ENCODE measurements around the gene FAM89B. TPM values are rescaled to one million over a fixed set of nuclear protein-coding genes. Genes with fewer than 3 reads are reported as not detected.

FAM89B gene
- polyA plus RNA-seq, 3 donors = 51.3 to 139 (median 70.8) TPM

- Mint-ChIP-seq H3K4me3 (peak overlapping the region in 1 of 2 donors; percentile 39), H3K27ac (peak overlapping the region in 5 of 7 donors; percentile 93 to 96 (median 94)), H3K36me3 (peaks cover 55 to 66% of the 10 kb centered on the region in 2 donors), H3K9me3 (peaks cover 0 to 2% (median 0%) of the 10 kb centered on the region in 7 donors), H3K4me1 (peaks cover 52% of the 10 kb centered on the region), H3K27me3 (ENCODE audit: low read depth in 3 of 3) (peaks cover 0 to 2% (median 0%) of the 10 kb centered on the region in 3 donors)
- Histone ChIP-seq H3K4me2 (replicated peaks; ENCODE audit: extremely low read depth, low read length, poor library complexity, severe bottlenecking) (peak overlapping the region; percentile 97), H3K79me2 (ENCODE audit: insufficient read depth, low read length) (peaks cover 96% of the 10 kb centered on the region), H3K27me3 (ENCODE audit: control insufficient read depth in 2 of 2, insufficient read depth in 2 of 2, low read length in 2 of 2) (no peaks in the 10 kb centered on the region), H3K9ac (ENCODE audit: insufficient read depth, low read length, poor library complexity, severe bottlenecking) (peak overlapping the region; percentile 80), H3K4me3 (replicated peaks in 1 of 3; ENCODE audit: low read depth in 2 of 3, low read length in 3 of 3) (peak overlapping the region in 1 of 3 experiments; percentile 100), H3K9me3 (replicated peaks in 1 of 2; ENCODE audit: control insufficient read depth in 1 of 2, insufficient read depth in 1 of 2, low read length in 2 of 2) (no peaks in the 10 kb centered on the region), H2AFZ (ENCODE audit: insufficient read depth, low read depth, low read length, poor library complexity, severe bottlenecking) (no peak overlapping the region), H3K4me1 (ENCODE audit: control insufficient read depth in 1 of 2, insufficient read depth in 2 of 2, low read length in 2 of 2) (peaks cover 36 to 65% of the 10 kb centered on the region in 2 donors), H4K20me1 (ENCODE audit: insufficient read depth, low read length) (peaks cover 89% of the 10 kb centered on the region), H3K36me3 (replicated peaks in 1 of 2; ENCODE audit: control insufficient read depth in 1 of 2, insufficient read depth in 2 of 2, low read length in 2 of 2) (peaks cover 62 to 63% of the 10 kb centered on the region in 2 donors), H3K27ac (ENCODE audit: low read depth in 1 of 2, low read length in 2 of 2) (peak overlapping the region; percentile 82 to 93)
- TF ChIP-seq, protein P1, sequence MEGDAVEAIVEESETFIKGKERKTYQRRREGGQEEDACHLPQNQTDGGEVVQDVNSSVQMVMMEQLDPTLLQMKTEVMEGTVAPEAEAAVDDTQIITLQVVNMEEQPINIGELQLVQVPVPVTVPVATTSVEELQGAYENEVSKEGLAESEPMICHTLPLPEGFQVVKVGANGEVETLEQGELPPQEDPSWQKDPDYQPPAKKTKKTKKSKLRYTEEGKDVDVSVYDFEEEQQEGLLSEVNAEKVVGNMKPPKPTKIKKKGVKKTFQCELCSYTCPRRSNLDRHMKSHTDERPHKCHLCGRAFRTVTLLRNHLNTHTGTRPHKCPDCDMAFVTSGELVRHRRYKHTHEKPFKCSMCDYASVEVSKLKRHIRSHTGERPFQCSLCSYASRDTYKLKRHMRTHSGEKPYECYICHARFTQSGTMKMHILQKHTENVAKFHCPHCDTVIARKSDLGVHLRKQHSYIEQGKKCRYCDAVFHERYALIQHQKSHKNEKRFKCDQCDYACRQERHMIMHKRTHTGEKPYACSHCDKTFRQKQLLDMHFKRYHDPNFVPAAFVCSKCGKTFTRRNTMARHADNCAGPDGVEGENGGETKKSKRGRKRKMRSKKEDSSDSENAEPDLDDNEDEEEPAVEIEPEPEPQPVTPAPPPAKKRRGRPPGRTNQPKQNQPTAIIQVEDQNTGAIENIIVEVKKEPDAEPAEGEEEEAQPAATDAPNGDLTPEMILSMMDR (IDR thresholded peaks at IDR 0.05) = no peak
- intact Hi-C loops (cut with micrococcal nuclease) = loop anchor here (5.0 to 10.0 kb wide), 2 partner anchors 33 to 554 kb away; partner anchors contain the start of genes MAP3K11 (in 1 of the 2) and SNX15 (in 1 of the 2)
- 43% methylated on average over 3 of the region's 4 CpGs for WGBS (ENCODE audit: insufficient coverage)
- DNase-seq = peak in 2 of 3 donors; percentile 48 to 53
These were observed 7.0 kb downstream of the FAM89B start for GRCh38 chr11:65579291-65579690.

GRCh38 chr11:65580031-65580692 lies 7.8 kb downstream of the FAM89B start:
- no peak for DNase-seq
- intact Hi-C loops (cut with micrococcal nuclease) = no loop called here
- TF ChIP-seq, protein P1 (IDR thresholded peaks at IDR 0.05) = no peak
- H3K36me3 Mint-ChIP-seq = peaks cover 58 to 69% of the 10 kb centered on the region in 2 donors
- H4K20me1 ChIP-seq (ENCODE audit: insufficient read depth, low read length) = peaks cover 91% of the 10 kb centered on the region
- no peaks in the 10 kb centered on the region for H3K9me3 ChIP-seq (replicated peaks in 1 of 2; ENCODE audit: control insufficient read depth in 1 of 2, insufficient read depth in 1 of 2, low read length in 2 of 2)
- WGBS (ENCODE audit: insufficient coverage) = over 99% methylated on average over 15 of the region's 19 CpGs
- peaks cover 49% of the 10 kb centered on the region for H3K4me1 Mint-ChIP-seq
- H3K36me3 ChIP-seq (replicated peaks in 1 of 2; ENCODE audit: control insufficient read depth in 1 of 2, insufficient read depth in 2 of 2, low read length in 2 of 2) = peaks cover 67 to 68% of the 10 kb centered on the region in 2 donors
- H3K4me3 Mint-ChIP-seq = no peak overlapping the region
- H3K27ac Mint-ChIP-seq = peak overlapping the region in 5 of 7 donors; percentile 42 to 93 (median 76)
- H3K9me3 Mint-ChIP-seq = peaks cover 0 to 2% (median 0%) of the 10 kb centered on the region in 7 donors
- no peak overlapping the region for H2AFZ ChIP-seq (ENCODE audit: insufficient read depth, low read depth, low read length, poor library complexity, severe bottlenecking)
- no peaks in the 10 kb centered on the region for H3K27me3 ChIP-seq (ENCODE audit: control insufficient read depth in 2 of 2, insufficient read depth in 2 of 2, low read length in 2 of 2)
- no peak overlapping the region for H3K9ac ChIP-seq (ENCODE audit: insufficient read depth, low read length, poor library complexity, severe bottlenecking)
- peaks cover 32 to 60% of the 10 kb centered on the region in 2 donors for H3K4me1 ChIP-seq (ENCODE audit: control insufficient read depth in 1 of 2, insufficient read depth in 2 of 2, low read length in 2 of 2)
- H3K4me2 ChIP-seq (replicated peaks; ENCODE audit: extremely low read depth, low read length, poor library complexity, severe bottlenecking) = no peak overlapping the region
- peaks cover 0 to 2% (median 0%) of the 10 kb centered on the region in 3 donors for H3K27me3 Mint-ChIP-seq (ENCODE audit: low read depth in 3 of 3)
- H3K27ac ChIP-seq (ENCODE audit: low read depth in 1 of 2, low read length in 2 of 2) = peak overlapping the region in 1 of 2 donors; percentile 42
- H3K79me2 ChIP-seq (ENCODE audit: insufficient read depth, low read length) = peaks cover 97% of the 10 kb centered on the region
- no peak overlapping the region for H3K4me3 ChIP-seq (replicated peaks in 1 of 3; ENCODE audit: low read depth in 2 of 3, low read length in 3 of 3)
